ENCODE results near the gene KRTAP12-1.

GRCh38 chr21:44650973-44651675 lies 30.8 kb downstream of the KRTAP12-1 start:
- TF ChIP-seq POLR2A (IDR thresholded peaks at IDR 0.05) (no peak), CTCF (IDR thresholded peaks at IDR 0.05) (no peak)

Data from tibial nerve (tissue), 3 donors.